GM21576 (cell line): ENCODE data around the gene NAA60.
"Not testable (repeated sequence)": the region's sequence is repeated elsewhere in the genome, so short reads cannot be mapped to it uniquely, and the experiment has no call there.

Experiments used
- ATAC-seq: cut with Tn5 transposase; IDR thresholded peaks from one replicate; pipeline ENCODE4 v1.9.1; 2021; ENCODE audit warnings: mild to moderate bottlenecking, moderate library complexity; ENCODE audit not compliant: unreplicated experiment

The NAA60 gene

GRCh38 chr16:3461151-3461550, 17.7 kb downstream of the NAA60 start:
- ATAC-seq, result no peak

- no peak for ATAC-seq
Observed at GRCh38 chr16:3465301-3465700, 21.8 kb downstream of the NAA60 start.

- ATAC-seq, result no peak
Observed at GRCh38 chr16:3465911-3466584, 22.6 kb downstream of the NAA60 start.

- no peak for ATAC-seq
Observed at GRCh38 chr16:3467182-3467581, 23.7 kb downstream of the NAA60 start.

DNA sequence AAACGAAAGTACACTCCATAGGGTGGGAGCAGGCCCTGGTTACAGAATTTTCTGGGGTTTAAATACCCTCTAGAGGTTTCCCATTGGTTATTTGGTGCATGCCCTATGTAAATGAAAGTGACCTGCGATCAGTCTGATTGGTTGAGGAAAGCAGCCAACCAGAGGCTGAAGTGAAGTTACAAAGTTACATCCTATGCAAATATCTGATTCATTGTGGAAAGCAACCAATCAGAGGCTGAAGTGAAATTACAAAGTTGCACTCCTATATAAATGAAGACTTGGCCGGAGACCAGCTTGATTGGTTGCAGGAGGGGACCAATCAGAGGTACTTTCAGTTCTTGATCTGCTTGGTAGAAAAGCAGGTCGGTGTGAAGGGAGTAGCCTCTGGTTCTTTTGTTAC, 24.4 kb downstream of the NAA60 start:
- ATAC-seq, result no peak

DNA sequence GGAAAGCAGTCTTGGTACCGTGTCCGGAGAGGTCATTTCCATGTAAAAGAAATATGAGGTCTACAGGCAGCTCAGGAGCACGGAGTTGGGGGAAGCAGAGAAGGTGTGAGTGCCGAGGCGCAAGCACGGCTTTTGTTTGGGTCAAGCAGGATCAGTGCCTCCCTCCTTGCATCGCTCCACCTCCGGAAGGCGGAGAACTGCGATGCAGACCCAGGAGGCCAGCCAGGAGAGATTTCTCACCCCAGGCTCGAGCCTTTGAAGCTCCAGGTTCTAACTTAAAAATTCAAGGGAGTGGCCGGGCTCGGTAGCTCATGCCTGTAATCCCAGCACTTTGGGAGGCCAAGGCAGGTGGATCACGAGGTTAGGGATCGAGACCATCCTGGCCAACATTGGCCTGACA, 25.0 kb downstream of the NAA60 start:
- ATAC-seq, result no peak

DNA sequence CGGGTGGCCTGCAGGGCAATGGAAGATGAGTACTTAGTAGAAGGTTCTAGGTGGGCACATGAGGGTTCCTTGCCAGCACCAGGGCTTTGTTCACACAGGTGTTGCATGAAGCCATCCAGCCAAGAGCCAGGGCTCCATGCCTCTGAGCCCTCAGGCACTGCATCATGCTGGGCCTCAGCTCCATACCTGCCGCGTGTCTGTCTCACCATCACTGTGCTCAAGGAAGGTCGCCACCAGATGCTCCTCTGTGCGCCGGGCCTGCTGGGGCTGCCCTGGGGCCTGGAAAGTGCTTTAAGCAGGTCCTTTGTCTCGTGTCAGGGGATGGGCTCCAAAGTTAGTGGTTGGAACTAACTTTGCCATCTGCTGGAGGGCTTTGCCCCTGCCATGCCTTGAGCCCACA, 26.3 kb downstream of the NAA60 start:
- no peak for ATAC-seq

- ATAC-seq, result no peak
Observed at GRCh38 chr16:3470723-3471122, 27.2 kb downstream of the NAA60 start.

DNA sequence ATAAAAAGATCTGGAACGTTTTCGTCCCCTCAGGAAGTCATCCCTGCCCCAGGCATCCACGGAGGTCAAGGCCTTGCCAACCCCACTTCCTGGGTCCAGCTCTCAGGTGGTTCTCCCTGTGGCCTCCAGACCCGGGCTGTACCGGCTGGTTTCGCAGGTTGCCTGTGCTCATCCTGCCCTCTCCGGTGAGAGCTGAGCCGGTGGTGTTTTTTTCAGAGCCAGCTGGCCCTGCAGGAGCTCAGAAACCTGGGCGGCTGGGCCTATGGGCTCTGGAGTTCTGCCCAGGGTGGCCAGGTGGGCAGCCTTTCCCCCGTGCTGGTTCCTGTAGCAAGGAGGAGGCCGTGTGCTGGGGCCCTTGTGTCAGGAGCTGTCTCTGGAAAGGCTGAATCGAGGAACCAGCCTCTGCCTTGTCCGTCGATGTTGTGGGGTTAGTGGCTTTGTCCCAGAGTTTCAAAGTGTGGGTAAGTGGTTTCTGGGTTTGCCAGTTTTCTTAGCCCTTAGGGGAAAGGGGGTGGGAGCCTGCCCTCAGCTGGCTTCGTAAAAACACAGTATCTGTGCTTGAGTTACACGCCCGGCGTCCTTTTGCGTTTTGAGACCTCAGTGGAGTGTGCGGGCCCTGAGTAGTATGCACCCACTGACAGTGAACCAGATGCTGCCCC, 28.2 kb downstream of the NAA60 start:
- ATAC-seq, result no peak

- no peak for ATAC-seq
Observed at GRCh38 chr16:3472878-3473595, 29.6 kb downstream of the NAA60 start.

DNA sequence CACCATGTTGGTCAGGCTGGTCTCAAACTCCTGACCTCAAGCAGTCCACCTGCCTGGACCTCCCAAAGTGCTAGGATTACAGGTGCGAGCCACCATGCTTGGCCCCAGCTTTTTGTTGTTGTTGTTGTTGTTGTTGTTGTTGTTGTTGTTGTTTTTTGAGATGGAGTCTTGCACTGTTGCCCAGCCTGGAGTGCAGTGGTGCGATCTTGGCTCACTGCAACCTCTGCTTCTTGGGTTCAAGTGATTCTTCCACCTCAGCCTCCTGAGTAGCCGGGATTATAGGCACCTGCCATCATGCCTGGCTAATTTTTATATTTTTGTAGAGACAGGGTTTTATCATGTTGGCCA, 30.1 kb downstream of the NAA60 start:
- not testable (repeated sequence) for ATAC-seq

- ATAC-seq, result no peak
Observed at GRCh38 chr16:3474136-3474779, 30.8 kb downstream of the NAA60 start.

GRCh38 chr16:3474870-3475269, 31.4 kb downstream of the NAA60 start:
- not testable (repeated sequence) for ATAC-seq

- no peak for ATAC-seq
Observed at GRCh38 chr16:3475604-3476375, 32.3 kb downstream of the NAA60 start.

GRCh38 chr16:3476409-3476808, 32.9 kb downstream of the NAA60 start:
- no peak for ATAC-seq

DNA sequence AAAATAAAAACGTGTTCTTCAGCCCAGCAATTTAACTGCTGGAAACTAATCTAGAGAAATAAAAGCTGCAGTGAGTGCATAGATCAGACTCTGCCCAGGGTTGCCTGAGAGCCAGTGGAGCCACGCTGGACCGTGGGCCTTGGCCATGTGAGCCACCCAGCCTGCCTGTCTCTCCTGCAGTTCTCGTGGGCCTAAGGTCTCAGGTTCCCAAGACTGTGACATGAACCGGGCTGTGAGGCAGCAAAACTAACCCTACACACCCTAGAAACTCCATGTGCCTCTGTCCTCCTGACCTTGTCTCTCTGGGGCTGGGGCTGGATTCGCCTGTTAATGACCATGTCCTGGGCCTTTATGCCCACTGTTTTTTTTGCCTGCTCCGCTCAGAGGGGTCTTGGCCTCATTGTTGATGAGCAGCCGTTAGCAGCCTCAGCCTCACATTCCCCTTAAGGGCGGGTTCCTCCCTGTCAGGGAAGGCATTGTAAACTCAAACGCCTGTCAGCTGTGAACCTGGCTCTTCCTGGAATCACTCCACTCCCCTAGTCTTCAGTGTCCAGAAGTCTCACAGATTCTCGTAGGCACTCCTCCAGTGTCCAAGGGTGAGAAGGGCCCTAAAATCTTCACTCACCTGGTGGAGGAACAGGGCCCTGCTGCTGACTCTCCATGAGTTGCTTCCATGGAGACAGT, 34.9 kb downstream of the NAA60 start:
- ATAC-seq, result no peak

DNA sequence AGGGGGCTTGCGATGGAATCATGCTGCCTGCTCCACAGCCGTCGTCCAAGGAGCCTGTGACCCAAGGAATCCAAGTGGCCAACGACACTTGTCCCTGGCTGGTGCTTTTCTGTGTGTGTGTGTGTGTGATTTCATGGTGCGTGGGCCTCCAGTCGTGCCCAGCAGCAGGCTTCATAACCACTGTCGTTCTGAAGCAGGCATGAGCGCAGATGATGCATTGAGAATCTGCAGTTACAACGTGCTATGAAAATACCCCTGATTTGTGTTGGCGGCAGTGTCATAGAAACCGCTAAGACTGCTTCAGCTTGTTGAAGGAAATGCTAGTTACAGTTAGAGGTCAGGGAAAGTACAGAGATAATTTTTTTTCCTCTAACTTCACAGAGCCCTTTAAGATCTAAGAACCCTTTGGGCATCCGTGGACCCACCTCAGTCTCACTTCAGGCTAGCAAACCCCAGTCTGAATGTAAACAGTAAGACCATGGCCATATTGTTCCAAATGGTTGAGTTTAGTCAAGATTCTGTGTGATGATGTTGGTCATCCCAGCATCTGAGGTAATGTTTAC, 36.3 kb downstream of the NAA60 start:
- ATAC-seq, result no peak

GRCh38 chr16:3480901-3481695, 37.6 kb downstream of the NAA60 start:
- no peak for ATAC-seq
